Right lobe of liver (tissue), 4 donors: ENCODE data around the gene MARCHF6.

Experiments
- POLR2A ChIP-seq: fragments of 450-650 bp; IDR thresholded peaks from one replicate; pipeline ENCODE4 v1.6.1; 2017; ENCODE audit warnings: antibody characterized with exemption, mild to moderate bottlenecking
- TF ChIP-seq, protein P1 (sequence below), 4 donors: fragments of 200-600 bp in 3 of 4; fragments of 450-650 bp in 1 of 4; IDR thresholded peaks; one replicate each; pipeline versions ENCODE4 v1.5.1 to v1.8.0; 2016 to 2022; ENCODE audit warnings: antibody characterized with exemption in 4 of 4, mild to moderate bottlenecking in 2 of 4
- donor health status: DM: no; HTN: no; CAD: no.
- donor health status: DM: no; HTN: no; CAD: no.
- donor health status: DM: no; HTN: yes; CAD: no.

DNA sequence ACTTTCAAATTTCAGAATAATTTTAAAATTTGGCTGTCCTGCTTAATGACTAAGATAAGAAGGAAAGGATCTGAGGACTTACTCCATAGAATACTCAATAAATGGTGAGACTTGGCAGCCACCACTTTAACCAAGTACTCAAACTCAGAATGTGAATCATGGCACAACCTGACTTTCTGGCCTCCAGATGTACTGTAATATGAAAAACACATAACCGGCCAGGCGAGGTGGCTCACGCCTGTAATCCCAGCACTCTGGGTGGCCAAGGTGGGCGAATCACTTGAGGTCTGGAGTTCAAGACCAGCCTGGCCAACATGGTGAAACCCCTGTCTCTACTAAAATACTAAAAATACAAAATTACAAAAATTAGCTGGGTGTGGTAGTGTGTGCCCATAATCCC is 10.0 kb upstream of the MARCHF6 start:
- TF ChIP-seq, protein P1, sequence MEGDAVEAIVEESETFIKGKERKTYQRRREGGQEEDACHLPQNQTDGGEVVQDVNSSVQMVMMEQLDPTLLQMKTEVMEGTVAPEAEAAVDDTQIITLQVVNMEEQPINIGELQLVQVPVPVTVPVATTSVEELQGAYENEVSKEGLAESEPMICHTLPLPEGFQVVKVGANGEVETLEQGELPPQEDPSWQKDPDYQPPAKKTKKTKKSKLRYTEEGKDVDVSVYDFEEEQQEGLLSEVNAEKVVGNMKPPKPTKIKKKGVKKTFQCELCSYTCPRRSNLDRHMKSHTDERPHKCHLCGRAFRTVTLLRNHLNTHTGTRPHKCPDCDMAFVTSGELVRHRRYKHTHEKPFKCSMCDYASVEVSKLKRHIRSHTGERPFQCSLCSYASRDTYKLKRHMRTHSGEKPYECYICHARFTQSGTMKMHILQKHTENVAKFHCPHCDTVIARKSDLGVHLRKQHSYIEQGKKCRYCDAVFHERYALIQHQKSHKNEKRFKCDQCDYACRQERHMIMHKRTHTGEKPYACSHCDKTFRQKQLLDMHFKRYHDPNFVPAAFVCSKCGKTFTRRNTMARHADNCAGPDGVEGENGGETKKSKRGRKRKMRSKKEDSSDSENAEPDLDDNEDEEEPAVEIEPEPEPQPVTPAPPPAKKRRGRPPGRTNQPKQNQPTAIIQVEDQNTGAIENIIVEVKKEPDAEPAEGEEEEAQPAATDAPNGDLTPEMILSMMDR (IDR thresholded peaks at IDR 0.05): no peak
- TF ChIP-seq POLR2A: no peak
